Measurements from ENCODE around the gene MNX1.

The MNX1 gene

GRCh38 chr7:157037028-157037427 lies 26.6 kb upstream of the MNX1 start:
- Histone ChIP-seq H3K27me3 (ENCODE audit: control insufficient read depth in 3 of 3, insufficient read depth in 3 of 3, low read depth in 1 of 3, low read length in 3 of 3) (peaks cover 0 to 33% (median 0%) of the 10 kb centered on the region in 3 experiments), H2AK5ac (ENCODE audit: low read depth, low read length) (no peak overlapping the region), H2BK120ac (ENCODE audit: low read depth, low read length) (no peak overlapping the region), H3K27ac (replicated peaks; ENCODE audit: low read length) (no peak overlapping the region), H4K91ac (ENCODE audit: low read depth, low read length, poor library complexity) (no peak overlapping the region), H3K14ac (ENCODE audit: low read length) (no peak overlapping the region), H3K18ac (ENCODE audit: low read length) (no peak overlapping the region), H3K4me1 (ENCODE audit: control insufficient read depth in 2 of 2, insufficient read depth in 1 of 2, low read depth in 1 of 2, low read length in 2 of 2) (no peaks in the 10 kb centered on the region), H2BK5ac (ENCODE audit: low read length) (no peak overlapping the region), H3K4me2 (ENCODE audit: insufficient read depth, low read length, poor library complexity, severe bottlenecking) (no peak overlapping the region), H2BK15ac (ENCODE audit: low read length) (no peak overlapping the region), H3K9me3 (replicated peaks in 1 of 2; ENCODE audit: control insufficient read depth in 2 of 2, insufficient read depth in 1 of 2, low read depth in 1 of 2, low read length in 2 of 2) (no peaks in the 10 kb centered on the region), H2BK12ac (ENCODE audit: low read length) (no peak overlapping the region), H3K23ac (ENCODE audit: low read depth, low read length, poor library complexity) (no peak overlapping the region), H3K9ac (ENCODE audit: low read depth, low read length, poor library complexity) (no peak overlapping the region), H3K79me1 (ENCODE audit: low read depth, low read length) (no peaks in the 10 kb centered on the region), H4K8ac (ENCODE audit: low read depth, low read length) (no peak overlapping the region), H3K4ac (ENCODE audit: low read length) (no peak overlapping the region), H3K4me3 (ENCODE audit: low read length in 2 of 2) (no peak overlapping the region), H3K36me3 (replicated peaks in 1 of 2; ENCODE audit: control insufficient read depth in 2 of 2, insufficient read depth in 2 of 2, low read length in 2 of 2) (no peaks in the 10 kb centered on the region), H2AFZ (ENCODE audit: low read length) (no peak overlapping the region)
- WGBS, 2 donors (ENCODE audit: extremely low coverage in 2 of 2, insufficient read length in 2 of 2, insufficient replicate concordance in 1 of 2) = no CpG with 5 or more reads among the region's 4 CpGs
- DNase-seq (ENCODE audit: low spot score) = no peak

GRCh38 chr7:157035979-157036378 lies 25.5 kb upstream of the MNX1 start:
- no peaks in the 10 kb centered on the region for H3K79me1 ChIP-seq (ENCODE audit: low read depth, low read length)
- no peak overlapping the region for H2AK5ac ChIP-seq (ENCODE audit: low read depth, low read length)
- H3K9ac ChIP-seq (ENCODE audit: low read depth, low read length, poor library complexity) = no peak overlapping the region
- H3K36me3 ChIP-seq (replicated peaks in 1 of 2; ENCODE audit: control insufficient read depth in 2 of 2, insufficient read depth in 2 of 2, low read length in 2 of 2) = no peaks in the 10 kb centered on the region
- H2BK5ac ChIP-seq (ENCODE audit: low read length) = no peak overlapping the region
- H3K4ac ChIP-seq (ENCODE audit: low read length) = no peak overlapping the region
- H2AFZ ChIP-seq (ENCODE audit: low read length) = no peak overlapping the region
- no peak overlapping the region for H2BK15ac ChIP-seq (ENCODE audit: low read length)
- H4K8ac ChIP-seq (ENCODE audit: low read depth, low read length) = no peak overlapping the region
- no peak overlapping the region for H4K91ac ChIP-seq (ENCODE audit: low read depth, low read length, poor library complexity)
- H3K23ac ChIP-seq (ENCODE audit: low read depth, low read length, poor library complexity) = no peak overlapping the region
- peaks cover 0 to 25% (median 0%) of the 10 kb centered on the region in 3 experiments for H3K27me3 ChIP-seq (ENCODE audit: control insufficient read depth in 3 of 3, insufficient read depth in 3 of 3, low read depth in 1 of 3, low read length in 3 of 3)
- H3K9me3 ChIP-seq (replicated peaks in 1 of 2; ENCODE audit: control insufficient read depth in 2 of 2, insufficient read depth in 1 of 2, low read depth in 1 of 2, low read length in 2 of 2) = no peaks in the 10 kb centered on the region
- H2BK12ac ChIP-seq (ENCODE audit: low read length) = no peak overlapping the region
- no peak for DNase-seq (ENCODE audit: low spot score)
- H3K4me1 ChIP-seq (ENCODE audit: control insufficient read depth in 2 of 2, insufficient read depth in 1 of 2, low read depth in 1 of 2, low read length in 2 of 2) = no peaks in the 10 kb centered on the region
- H3K18ac ChIP-seq (ENCODE audit: low read length) = no peak overlapping the region
- H3K4me2 ChIP-seq (ENCODE audit: insufficient read depth, low read length, poor library complexity, severe bottlenecking) = no peak overlapping the region
- H3K27ac ChIP-seq (replicated peaks; ENCODE audit: low read length) = no peak overlapping the region
- no CpG with 5 or more reads among the region's 1 CpG for WGBS, 2 donors (ENCODE audit: extremely low coverage in 2 of 2, insufficient read length in 2 of 2, insufficient replicate concordance in 1 of 2)
- no peak overlapping the region for H2BK120ac ChIP-seq (ENCODE audit: low read depth, low read length)
- H3K14ac ChIP-seq (ENCODE audit: low read length) = no peak overlapping the region
- H3K4me3 ChIP-seq (ENCODE audit: low read length in 2 of 2) = no peak overlapping the region

DNA sequence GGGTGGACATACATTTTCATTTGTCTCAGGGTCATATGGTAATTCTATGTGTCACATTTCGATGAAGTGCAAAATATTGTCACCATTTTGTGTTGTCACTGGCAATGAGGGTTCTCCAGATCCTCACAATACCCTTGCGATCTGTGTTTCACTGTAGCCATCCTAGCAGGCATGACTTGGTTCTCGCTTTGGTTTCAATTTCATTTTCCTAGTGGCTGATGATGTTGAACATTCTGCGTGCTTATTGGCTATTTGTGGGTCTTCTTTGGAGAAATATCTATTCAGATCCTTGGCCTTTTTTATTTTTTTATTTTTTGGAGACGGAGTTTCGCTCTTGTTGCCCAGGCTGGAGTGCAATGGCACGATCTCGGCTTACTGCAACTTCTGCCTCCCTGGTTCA lies 24.8 kb upstream of the MNX1 start:
- H3K4me2 ChIP-seq (ENCODE audit: insufficient read depth, low read length, poor library complexity, severe bottlenecking) = no peak overlapping the region
- no peak overlapping the region for H2BK15ac ChIP-seq (ENCODE audit: low read length)
- no peak overlapping the region for H4K91ac ChIP-seq (ENCODE audit: low read depth, low read length, poor library complexity)
- H3K23ac ChIP-seq (ENCODE audit: low read depth, low read length, poor library complexity) = no peak overlapping the region
- no peaks in the 10 kb centered on the region for H3K79me1 ChIP-seq (ENCODE audit: low read depth, low read length)
- no CpG with 5 or more reads among the region's 8 CpGs for WGBS, 2 donors (ENCODE audit: extremely low coverage in 2 of 2, insufficient read length in 2 of 2, insufficient replicate concordance in 1 of 2)
- H3K18ac ChIP-seq (ENCODE audit: low read length) = no peak overlapping the region
- H3K14ac ChIP-seq (ENCODE audit: low read length) = no peak overlapping the region
- H3K4me3 ChIP-seq (ENCODE audit: low read length in 2 of 2) = no peak overlapping the region
- peaks cover 0 to 22% (median 0%) of the 10 kb centered on the region in 3 experiments for H3K27me3 ChIP-seq (ENCODE audit: control insufficient read depth in 3 of 3, insufficient read depth in 3 of 3, low read depth in 1 of 3, low read length in 3 of 3)
- H2BK12ac ChIP-seq (ENCODE audit: low read length) = no peak overlapping the region
- no peaks in the 10 kb centered on the region for H3K36me3 ChIP-seq (replicated peaks in 1 of 2; ENCODE audit: control insufficient read depth in 2 of 2, insufficient read depth in 2 of 2, low read length in 2 of 2)
- H3K4ac ChIP-seq (ENCODE audit: low read length) = no peak overlapping the region
- no peak overlapping the region for H4K8ac ChIP-seq (ENCODE audit: low read depth, low read length)
- H3K27ac ChIP-seq (replicated peaks; ENCODE audit: low read length) = no peak overlapping the region
- H3K4me1 ChIP-seq (ENCODE audit: control insufficient read depth in 2 of 2, insufficient read depth in 1 of 2, low read depth in 1 of 2, low read length in 2 of 2) = no peaks in the 10 kb centered on the region
- no peak for DNase-seq (ENCODE audit: low spot score)
- H2AK5ac ChIP-seq (ENCODE audit: low read depth, low read length) = no peak overlapping the region
- H2BK120ac ChIP-seq (ENCODE audit: low read depth, low read length) = no peak overlapping the region
- no peak overlapping the region for H2AFZ ChIP-seq (ENCODE audit: low read length)
- H3K9me3 ChIP-seq (replicated peaks in 1 of 2; ENCODE audit: control insufficient read depth in 2 of 2, insufficient read depth in 1 of 2, low read depth in 1 of 2, low read length in 2 of 2) = no peaks in the 10 kb centered on the region
- no peak overlapping the region for H3K9ac ChIP-seq (ENCODE audit: low read depth, low read length, poor library complexity)
- no peak overlapping the region for H2BK5ac ChIP-seq (ENCODE audit: low read length)

GRCh38 chr7:157033483-157034473 lies 23.3 kb upstream of the MNX1 start:
- Histone ChIP-seq H3K23ac (ENCODE audit: low read depth, low read length, poor library complexity) (peak overlapping the region; percentile 90), H3K4me1 (ENCODE audit: control insufficient read depth in 2 of 2, insufficient read depth in 1 of 2, low read depth in 1 of 2, low read length in 2 of 2) (no peaks in the 10 kb centered on the region), H3K79me1 (ENCODE audit: low read depth, low read length) (no peaks in the 10 kb centered on the region), H3K4ac (ENCODE audit: low read length) (no peak overlapping the region), H3K14ac (ENCODE audit: low read length) (no peak overlapping the region), H2BK5ac (ENCODE audit: low read length) (no peak overlapping the region), H4K8ac (ENCODE audit: low read depth, low read length) (no peak overlapping the region), H3K9me3 (replicated peaks in 1 of 2; ENCODE audit: control insufficient read depth in 2 of 2, insufficient read depth in 1 of 2, low read depth in 1 of 2, low read length in 2 of 2) (no peaks in the 10 kb centered on the region), H3K4me2 (ENCODE audit: insufficient read depth, low read length, poor library complexity, severe bottlenecking) (no peak overlapping the region), H2BK15ac (ENCODE audit: low read length) (no peak overlapping the region), H3K27me3 (ENCODE audit: control insufficient read depth in 3 of 3, insufficient read depth in 3 of 3, low read depth in 1 of 3, low read length in 3 of 3) (peaks cover 0 to 27% (median 0%) of the 10 kb centered on the region in 3 experiments), H2AFZ (ENCODE audit: low read length) (no peak overlapping the region), H3K27ac (replicated peaks; ENCODE audit: low read length) (no peak overlapping the region), H3K9ac (ENCODE audit: low read depth, low read length, poor library complexity) (no peak overlapping the region), H4K91ac (ENCODE audit: low read depth, low read length, poor library complexity) (no peak overlapping the region), H2BK12ac (ENCODE audit: low read length) (no peak overlapping the region), H3K36me3 (replicated peaks in 1 of 2; ENCODE audit: control insufficient read depth in 2 of 2, insufficient read depth in 2 of 2, low read length in 2 of 2) (no peaks in the 10 kb centered on the region), H3K4me3 (ENCODE audit: low read length in 2 of 2) (peak overlapping the region in 1 of 2 donors; percentile 25), H2BK120ac (ENCODE audit: low read depth, low read length) (no peak overlapping the region), H3K18ac (ENCODE audit: low read length) (no peak overlapping the region), H2AK5ac (ENCODE audit: low read depth, low read length) (no peak overlapping the region)
- no CpG with 5 or more reads among the region's 23 CpGs for WGBS, 2 donors (ENCODE audit: extremely low coverage in 2 of 2, insufficient read length in 2 of 2, insufficient replicate concordance in 1 of 2)
- no peak for DNase-seq (ENCODE audit: low spot score)
